OCI-LY1 (cell line): ENCODE results near the gene NKIRAS1.
"Not testable (repeated sequence)": the region's sequence is repeated elsewhere in the genome, so short reads cannot be mapped to it uniquely, and the experiment has no call there.

Experiments used
- H2AFZ ChIP-seq: fragments of 200-600 bp; sonication (generic), shearing (Covaris generic); 2 replicates; pipeline ENCODE4 v1.6.0; 2014; ENCODE audit warnings: antibody characterized with exemption, mild to moderate bottlenecking, low read length
- H3F3A ChIP-seq: fragments of 200-600 bp; sonication (generic), shearing (Covaris generic); 2 replicates; pipeline ENCODE4 v1.6.0; 2014; ENCODE audit warnings: mild to moderate bottlenecking, antibody characterized with exemption, low read length, moderate library complexity; ENCODE audit not compliant: insufficient read depth
- H3K27ac ChIP-seq: fragments of 200-600 bp; sonication (generic); 2 replicates; pipeline ENCODE4 v1.5.1; 2014; ENCODE audit warnings: low read length, mixed run types, mild to moderate bottlenecking, low read depth; ENCODE audit not compliant: poor library complexity, severe bottlenecking
- H3K27me3 ChIP-seq: fragments of 200-600 bp; sonication (generic); 2 replicates; pipeline ENCODE4 v1.6.0; 2014; ENCODE audit warnings: antibody characterized with exemption, mild to moderate bottlenecking, low read length, moderate library complexity; ENCODE audit not compliant: insufficient read depth
- H3K36me3 ChIP-seq: fragments of 200-600 bp; sonication (generic); 2 replicates; pipeline ENCODE4 v1.6.1; 2014; ENCODE audit warnings: mild to moderate bottlenecking, antibody characterized with exemption, low read length, moderate library complexity, mixed read lengths; ENCODE audit not compliant: insufficient read depth
- H3K4me1 ChIP-seq: fragments of 200-600 bp; sonication (generic); 2 replicates; pipeline ENCODE4 v1.5.1; 2014; ENCODE audit warnings: mild to moderate bottlenecking, low read length, moderate library complexity; ENCODE audit not compliant: insufficient read depth, severe bottlenecking
- H3K4me2 ChIP-seq: fragments of 200-600 bp; sonication (generic), shearing (Covaris generic); 2 replicates; pipeline ENCODE4 v1.6.1; 2014; ENCODE audit warnings: low read length
- H3K4me3 ChIP-seq: fragments of 200-600 bp; sonication (generic); 2 replicates; pipeline ENCODE4 v1.5.1; 2014; ENCODE audit warnings: low read length, low read depth, mild to moderate bottlenecking, mixed read lengths; ENCODE audit not compliant: poor library complexity, severe bottlenecking
- H3K79me2 ChIP-seq: fragments of 200-600 bp; shearing (Covaris generic); 2 replicates; pipeline ENCODE4 v1.6.1; 2016; ENCODE audit warnings: mixed run types, low read length, mixed read lengths; ENCODE audit not compliant: insufficient read depth
- H3K9ac ChIP-seq: fragments of 200-600 bp; sonication (generic), shearing (Covaris generic); 2 replicates; pipeline ENCODE4 v1.6.1; 2014; ENCODE audit warnings: mild to moderate bottlenecking, low read length, mixed read lengths
- H3K9me2 ChIP-seq: fragments of 200-600 bp; sonication (generic), shearing (Covaris generic); 2 replicates; pipeline ENCODE4 v1.6.1; 2014; ENCODE audit warnings: low read depth, mild to moderate bottlenecking, low read length, mixed read lengths
- H3K9me3 ChIP-seq: fragments of 200-600 bp; shearing (Covaris generic); 2 replicates; pipeline ENCODE4 v1.6.1; 2014; ENCODE audit warnings: low read length, mixed read lengths
- H4K20me1 ChIP-seq: fragments of 200-600 bp; sonication (generic), shearing (Covaris generic); 2 replicates; pipeline ENCODE4 v1.6.0; 2016; ENCODE audit warnings: mild to moderate bottlenecking, low read length; ENCODE audit not compliant: insufficient read depth
- CTCF ChIP-seq: fragments of 200-600 bp; sonication (generic), shearing (Covaris generic); IDR thresholded peaks from 2 replicates; pipeline ENCODE4 v1.5.1; 2017; ENCODE audit warnings: mild to moderate bottlenecking, antibody characterized with exemption, low read length, moderate library complexity, mixed read lengths
- EZH2 ChIP-seq: fragments of 200-600 bp; sonication (generic), shearing (Covaris generic); IDR thresholded peaks from 2 replicates; pipeline ENCODE4 v1.8.0; 2017; ENCODE audit warnings: borderline replicate concordance, mixed run types, mild to moderate bottlenecking, antibody characterized with exemption, low read length, moderate library complexity, mixed read lengths

Gene NKIRAS1

DNA sequence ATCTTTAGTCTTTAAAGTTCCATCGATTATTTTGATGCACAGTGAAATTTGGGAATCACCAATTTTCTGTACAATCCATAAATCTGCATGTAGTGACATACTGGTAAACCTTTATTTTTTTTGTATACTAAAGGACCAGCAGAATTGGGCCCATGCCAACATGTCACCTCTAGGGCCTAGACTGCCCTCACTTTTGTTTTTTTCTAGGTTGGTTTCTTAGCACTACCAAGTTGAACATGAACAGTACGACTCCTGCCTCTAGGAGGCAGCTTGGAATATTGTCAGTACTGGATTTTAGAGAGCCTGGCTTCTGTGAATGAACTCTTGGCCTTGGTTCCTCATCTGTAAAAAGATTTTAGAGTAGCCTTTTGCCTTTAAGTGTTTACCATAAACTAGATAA, 32.3 kb downstream of the NKIRAS1 start:
- H3K4me1 ChIP-seq, result no peaks in the 10 kb centered on the region
- H3K9ac ChIP-seq, result no peak overlapping the region
- H4K20me1 ChIP-seq, result peaks cover 5% of the 10 kb centered on the region; the same call in 1 of the 2 replicates
- H3K27me3 ChIP-seq, result no peaks in the 10 kb centered on the region
- no peak overlapping the region for H3K4me2 ChIP-seq
- no peaks in the 10 kb centered on the region for H3K9me3 ChIP-seq
- H3K79me2 ChIP-seq, result 0 out of 2 replicates have a peak, but pooled peaks cover 3% of the 10 kb centered on the region
- TF ChIP-seq EZH2 (no peak), CTCF (0 out of 2 replicates have a peak, but pooled peaks have one; percentile 11)
- H3F3A ChIP-seq, result no peaks in the 10 kb centered on the region
- no peak overlapping the region for H2AFZ ChIP-seq
- no peak overlapping the region for H3K4me3 ChIP-seq
- H3K27ac ChIP-seq, result no peak overlapping the region
- H3K36me3 ChIP-seq, result peaks cover 7% of the 10 kb centered on the region
- no peaks in the 10 kb centered on the region for H3K9me2 ChIP-seq

- Histone ChIP-seq H3K4me1 (no peaks in the 10 kb centered on the region), H3K79me2 (0 out of 2 replicates have a peak, but pooled peaks cover 3% of the 10 kb centered on the region), H3K4me3 (no peak overlapping the region), H4K20me1 (no peaks in the 10 kb centered on the region), H3K9me3 (no peaks in the 10 kb centered on the region), H3K27ac (no peak overlapping the region), H3F3A (no peaks in the 10 kb centered on the region), H3K36me3 (no peaks in the 10 kb centered on the region; the same call in 1 of the 2 replicates), H3K9ac (no peak overlapping the region), H3K9me2 (no peaks in the 10 kb centered on the region), H3K27me3 (no peaks in the 10 kb centered on the region), H3K4me2 (no peak overlapping the region), H2AFZ (no peak overlapping the region)
- TF ChIP-seq CTCF (no peak), EZH2 (no peak)
These were observed 34.3 kb downstream of the NKIRAS1 start for GRCh38 chr3:23882487-23882918.

- H3K79me2 ChIP-seq, H3K9me3 ChIP-seq, H2AFZ ChIP-seq, H3K36me3 ChIP-seq, H3K4me3 ChIP-seq, H3K4me1 ChIP-seq, H3F3A ChIP-seq, H3K4me2 ChIP-seq, H3K27ac ChIP-seq, H4K20me1 ChIP-seq, H3K27me3 ChIP-seq, H3K9ac ChIP-seq, H3K9me2 ChIP-seq: not testable (repeated sequence)
These were observed 34.8 kb downstream of the NKIRAS1 start for GRCh38 chr3:23881993-23882392.

DNA sequence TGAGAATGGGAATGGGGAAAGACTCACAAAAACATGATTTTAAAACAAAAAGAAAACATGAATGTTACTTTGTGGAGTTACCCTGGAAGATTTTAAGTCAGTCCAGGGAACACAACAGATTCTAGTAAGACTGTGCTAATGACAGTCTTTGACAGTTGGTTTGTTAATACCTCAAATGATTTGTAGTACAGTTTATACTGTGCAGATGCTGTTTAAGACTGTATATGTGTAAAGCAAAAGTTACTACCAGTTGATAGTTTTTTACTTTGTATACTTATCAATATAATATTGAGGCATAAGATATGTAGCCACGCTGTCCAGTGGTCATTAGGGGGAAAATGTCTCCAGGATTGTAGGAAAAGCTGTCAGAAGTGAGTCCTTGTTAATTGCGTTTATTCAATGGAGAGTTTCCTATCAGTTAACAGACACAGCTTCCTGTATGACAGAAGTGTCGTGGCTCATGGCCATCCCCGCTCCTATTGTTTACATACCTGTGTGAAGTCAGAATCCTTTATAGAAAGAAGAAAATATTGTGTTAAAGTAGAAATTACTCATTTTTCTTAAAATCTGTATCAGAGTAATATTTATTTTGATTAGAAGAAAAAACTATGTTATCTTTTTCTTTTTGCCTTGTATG, 36.0 kb downstream of the NKIRAS1 start:
- Histone ChIP-seq H3F3A (no peaks in the 10 kb centered on the region), H3K27me3 (no peaks in the 10 kb centered on the region), H3K9me2 (no peaks in the 10 kb centered on the region), H3K4me1 (no peaks in the 10 kb centered on the region), H3K9me3 (no peaks in the 10 kb centered on the region), H3K36me3 (no peaks in the 10 kb centered on the region; the same call in 1 of the 2 replicates), H3K4me2 (no peak overlapping the region), H3K4me3 (no peak overlapping the region), H3K79me2 (0 out of 2 replicates have a peak, but pooled peaks cover 3% of the 10 kb centered on the region), H2AFZ (no peak overlapping the region), H3K9ac (no peak overlapping the region), H3K27ac (no peak overlapping the region), H4K20me1 (no peaks in the 10 kb centered on the region)
- TF ChIP-seq EZH2, result no peak
